GM12878 (cell line): ENCODE data around the gene SPOP. TPM values are rescaled to one million over a fixed set of nuclear protein-coding genes. Genes with fewer than 3 reads are reported as not detected.

ENCODE experiments used
- BCL3 ChIP-seq: IDR thresholded peaks from 2 replicates; pipeline ENCODE4 v1.6.1; 2011; ENCODE audit warnings: borderline replicate concordance, low read depth, mild to moderate bottlenecking, moderate library complexity, low read length; ENCODE audit not compliant: insufficient read depth, poor library complexity, severe bottlenecking
- EGR1 ChIP-seq, 2 experiments: IDR thresholded peaks; 1 replicate in 1 of 2; 2 replicates in 1 of 2; pipeline ENCODE4 v1.6.1; 2011 to 2012; ENCODE audit warnings: low read depth in 2 of 2, low read length in 2 of 2, borderline replicate concordance in 1 of 2, mild to moderate bottlenecking in 1 of 2, moderate library complexity in 1 of 2
- HCFC1 ChIP-seq: fragments of 150-350 bp; IDR thresholded peaks from 2 replicates; pipeline ENCODE4 v1.6.1; 2014; ENCODE audit warnings: low read length
- KAT2A ChIP-seq: conservative IDR thresholded peaks from 2 replicates; pipeline ENCODE4 v1.6.1; 2011; ENCODE audit warnings: low read depth, low read length; ENCODE audit not compliant: control insufficient read depth
- NKRF ChIP-seq: fragments of 450-650 bp; conservative IDR thresholded peaks from 2 replicates; pipeline ENCODE4 v1.6.1; 2017; ENCODE audit warnings: mild to moderate bottlenecking, moderate library complexity
- RAD21 ChIP-seq: IDR thresholded peaks from 2 replicates; pipeline ENCODE4 v1.6.1; 2011; ENCODE audit warnings: mild to moderate bottlenecking, low read depth, low read length, moderate library complexity; ENCODE audit not compliant: insufficient read depth
- RELA ChIP-seq: fragments of 450-650 bp; IDR thresholded peaks from 2 replicates; pipeline ENCODE4 v1.8.0; 2014; ENCODE audit warnings: borderline replicate concordance; ENCODE audit not compliant: partially characterized antibody
- ZNF207 ChIP-seq: fragments of 450-650 bp; IDR thresholded peaks from 2 replicates; pipeline ENCODE4 v1.6.1; 2014; ENCODE audit warnings: antibody characterized with exemption, mild to moderate bottlenecking, borderline replicate concordance
- ZSCAN29 ChIP-seq: fragments of 450-650 bp; IDR thresholded peaks from 2 replicates; pipeline ENCODE4 v1.6.1; 2017; ENCODE audit warnings: mild to moderate bottlenecking, moderate library complexity
- ZZZ3 ChIP-seq: IDR thresholded peaks from 2 replicates; pipeline ENCODE4 v1.6.1; 2011; ENCODE audit warnings: low read depth; ENCODE audit not compliant: control insufficient read depth, insufficient read length
- polyA plus RNA-seq, 11 experiments: library from polyadenylated mRNA; depleted of rRNA in 4 of 11; unstranded in 6 of 11; stranded (reverse) in 5 of 11; fragments of >200 nt; fragmentation: Nextera tagmentation in 4 of 11; fragmentation: Illumina TruSeq in 1 of 11; extraction: Ambion mirVana in 4 of 11; extraction: Trizol in 1 of 11; gene quantifications; 1 replicate in 1 of 11; 2 replicates in 10 of 11; pipeline versions ENCODE4 v1.2.1 to v1.2.3, GENCODE V29; 2011 to 2016; ENCODE audit warnings: inconsistent platforms in 2 of 11, missing spikeins in 2 of 11, low read depth in 1 of 11
- total RNA-seq, 4 experiments: library from RNA; depleted of rRNA in 3 of 4; stranded (reverse); fragments of >200 nt in 3 of 4; fragmentation: Illumina TruSeq in 1 of 4; extraction: Trizol in 1 of 4; gene quantifications; 2 replicates each; pipeline versions ENCODE4 v1.2.1 to v1.2.3, GENCODE V29; 2013 to 2021

The SPOP gene
- total and polyA plus RNA-seq, 10 of the 15 experiments (the other 5 are each of a cell fraction or from before 2014, with no cell fraction given): 35.1 to 80.4 (median 44.7) TPM

GRCh38 chr17:49664706-49665211 lies 13.1 kb downstream of the SPOP start (continued):
- TF ChIP-seq RAD21 (no peak), KAT2A (no peak), BCL3 (no peak), NKRF (no peak), ZNF207 (no peak), ZSCAN29 (no peak), HCFC1 (no peak), RELA (no peak), ZZZ3 (no peak), EGR1 (IDR thresholded peaks at IDR 0.05; ENCODE audit: borderline replicate concordance in 1 of 2, low read depth in 2 of 2, low read length in 2 of 2) (no peak)
